HCT116 (cell line): ENCODE measurements around the gene ADPRHL1. TPM values are rescaled to one million over a fixed set of nuclear protein-coding genes. Genes with fewer than 3 reads are reported as not detected.

Source experiments
- ATAC-seq: fragments of 200-7000 bp; cut with Tn5 transposase; 2 replicates; pipeline ENCODE4 v1.9.1; 2020; ENCODE audit warnings: mild to moderate bottlenecking, moderate library complexity
- BruUV-seq: library from RNA; stranded (reverse); fragments of 400-500 nt; replicated peaks from 2 replicates; lab custom pipeline; 2021; lab: Mats Ljungman, UMichigan
- CTCF ChIA-PET: fragments of 300-600 bp; sonication (Branson Sonifier 250); formaldehyde crosslinking; loops from one replicate; lab custom pipeline; 2021; ENCODE audit warnings: antibody characterized with exemption; lab: Charles Lee
- POLR2A ChIA-PET: fragments of 300-600, 350-600 bp; sonication (Branson Sonifier 250); formaldehyde crosslinking; loops from one replicate; lab custom pipeline; 2021; ENCODE audit warnings: antibody characterized with exemption; lab: Charles Lee
- RAD21 ChIA-PET, 2 experiments: fragments of 300-600 bp; sonication (Branson Sonifier 250); formaldehyde crosslinking; loops; one replicate each; lab custom pipeline; 2023; ENCODE audit warnings: low total read pairs in 2 of 2; ENCODE audit not compliant: uncharacterized antibody in 2 of 2, unreplicated experiment in 2 of 2, low non-redundant PET in 1 of 2; lab: Charles Lee
- DNase-seq: peaks from one replicate; pipeline ENCODE4 v3.0.0-alpha.2; 2010; ENCODE audit warnings: low read depth, low spot score
- H2AFZ ChIP-seq: fragments of 200-600 bp; shearing (Covaris generic), sonication (generic); 2 replicates; pipeline ENCODE4 v1.6.1; 2017; ENCODE audit warnings: low read depth, mixed run types, mixed read lengths, antibody characterized with exemption, low read length; ENCODE audit not compliant: poor library complexity, severe bottlenecking
- H3K27ac ChIP-seq: 2 replicates; pipeline ENCODE4 v1.5.1; 2012; ENCODE audit warnings: low read depth, low read length
- H3K27me3 ChIP-seq: fragments of 200-600 bp; sonication (generic); 2 replicates; pipeline ENCODE4 v1.6.1; 2016; ENCODE audit warnings: mixed run types, low read length, mixed read lengths; ENCODE audit not compliant: insufficient read depth
- H3K36me3 ChIP-seq, 2 experiments: fragments of 200-500 bp in 1 of 2; fragments of 200-600 bp in 1 of 2; sonication (Bioruptor generic) in 1 of 2; sonication (generic) in 1 of 2; 2 replicates each; pipeline versions ENCODE4 v1.5.1 to v1.6.1; 2014 to 2016; ENCODE audit warnings: low read length in 2 of 2, inconsistent platforms in 1 of 2, mixed read lengths in 1 of 2, mixed run types in 1 of 2; ENCODE audit not compliant: insufficient read depth in 2 of 2, control insufficient read depth in 1 of 2
- H3K4me1 ChIP-seq, 2 experiments: fragments of 200-600 bp in 1 of 2; sonication (generic) in 1 of 2; 2 replicates each; pipeline versions ENCODE4 v1.5.1 to v1.6.1; 2012 to 2017; ENCODE audit warnings: low read length in 2 of 2, inconsistent platforms in 1 of 2, mild to moderate bottlenecking in 1 of 2, mixed read lengths in 1 of 2, mixed run types in 1 of 2, moderate library complexity in 1 of 2; ENCODE audit not compliant: insufficient read depth in 2 of 2, control insufficient read depth in 1 of 2
- H3K4me2 ChIP-seq: fragments of 200-600 bp; sonication (generic); 2 replicates; pipeline ENCODE4 v1.6.1; 2017; ENCODE audit warnings: mixed run types, low read length, mixed read lengths
- H3K4me3 ChIP-seq, 2 experiments: fragments of 200-600 bp in 1 of 2; sonication (generic) in 1 of 2; replicated peaks in 1 of 2; 2 replicates each; pipeline ENCODE4 v1.5.1; 2011 to 2016; ENCODE audit warnings: low read length in 2 of 2, control low read depth in 1 of 2, low read depth in 1 of 2, mild to moderate bottlenecking in 1 of 2, mixed read lengths in 1 of 2, mixed run types in 1 of 2
- H3K79me2 ChIP-seq: fragments of 200-600 bp; sonication (generic); 2 replicates; pipeline ENCODE4 v1.6.1; 2017; ENCODE audit warnings: mild to moderate bottlenecking, mixed run types, low read length, moderate library complexity, mixed read lengths; ENCODE audit not compliant: insufficient read depth
- H3K9ac ChIP-seq: fragments of 200-600 bp; sonication (generic); 2 replicates; pipeline ENCODE4 v1.6.1; 2016; ENCODE audit warnings: low read length, mixed read lengths
- H3K9me2 ChIP-seq: fragments of 200-600 bp; sonication (generic), shearing (Covaris generic); 2 replicates; pipeline ENCODE4 v1.6.1; 2017; ENCODE audit warnings: mixed run types, mild to moderate bottlenecking, moderate library complexity; ENCODE audit not compliant: insufficient read depth
- H3K9me3 ChIP-seq, 2 experiments: fragments of 200-500 bp in 1 of 2; fragments of 200-600 bp in 1 of 2; sonication (Bioruptor generic) in 1 of 2; sonication (generic) in 1 of 2; 2 replicates each; pipeline ENCODE4 v1.6.1; 2014 to 2017; ENCODE audit warnings: low read length in 2 of 2, mixed read lengths in 2 of 2, inconsistent platforms in 1 of 2, low read depth in 1 of 2, mild to moderate bottlenecking in 1 of 2, mixed run types in 1 of 2, moderate library complexity in 1 of 2; ENCODE audit not compliant: control insufficient read depth in 1 of 2, insufficient read depth in 1 of 2
- H4K20me1 ChIP-seq: fragments of 200-600 bp; sonication (generic), shearing (Covaris generic); 2 replicates; pipeline ENCODE4 v1.6.1; 2017; ENCODE audit warnings: mixed run types, mild to moderate bottlenecking, moderate library complexity; ENCODE audit not compliant: insufficient read depth
- CBX3 ChIP-seq: IDR thresholded peaks from 2 replicates; pipeline ENCODE4 v1.6.1; 2012; ENCODE audit warnings: low read depth
- CTCF ChIP-seq, 3 experiments: fragments of 200-600 bp in 1 of 3; sonication (generic) in 1 of 3; IDR thresholded peaks in 2 of 3; conservative IDR thresholded peaks in 1 of 3; 2 replicates each; pipeline ENCODE4 v1.5.1; 2012 to 2017; ENCODE audit warnings: low read depth in 2 of 3, low read length in 2 of 3, antibody characterized with exemption in 1 of 3, borderline replicate concordance in 1 of 3, control low read depth in 1 of 3, mild to moderate bottlenecking in 1 of 3, mixed read lengths in 1 of 3, mixed run types in 1 of 3, moderate library complexity in 1 of 3; ENCODE audit not compliant: insufficient read depth in 1 of 3
- EGR1 ChIP-seq: IDR thresholded peaks from 2 replicates; pipeline ENCODE4 v1.6.1; 2012; ENCODE audit warnings: low read depth
- EZH2phosphoT487 ChIP-seq: fragments of 200-600 bp; IDR thresholded peaks from 2 replicates; pipeline ENCODE4 v1.6.1; 2018; ENCODE audit warnings: antibody characterized with exemption, borderline replicate concordance
- MAX ChIP-seq: IDR thresholded peaks from 2 replicates; pipeline ENCODE4 v1.6.1; 2012
- REST ChIP-seq: IDR thresholded peaks from 2 replicates; pipeline ENCODE4 v1.6.1; 2012; ENCODE audit warnings: low read depth
- SIN3A ChIP-seq: IDR thresholded peaks from 2 replicates; pipeline ENCODE4 v1.6.1; 2012; ENCODE audit warnings: low read depth
- SRF ChIP-seq: IDR thresholded peaks from 2 replicates; pipeline ENCODE4 v1.6.1; 2012; ENCODE audit warnings: low read depth
- TCF7L2 ChIP-seq: IDR thresholded peaks from 2 replicates; pipeline ENCODE4 v1.7.0; 2011; ENCODE audit warnings: borderline replicate concordance, inconsistent platforms; ENCODE audit not compliant: insufficient read depth, insufficient read length; ENCODE audit errors: extremely low read depth
- ZBTB33 ChIP-seq: IDR thresholded peaks from 2 replicates; pipeline ENCODE4 v1.6.1; 2011; ENCODE audit warnings: mild to moderate bottlenecking, low read length, moderate library complexity; ENCODE audit not compliant: insufficient replicate concordance; ENCODE audit errors: extremely low read depth
- ZFX ChIP-seq: fragments of 450-650 bp; IDR thresholded peaks from 2 replicates; pipeline ENCODE4 v1.6.1; 2017
- intact Hi-C: fragments of 100-400 bp; cut with micrococcal nuclease; formaldehyde crosslinking; loops from 2 replicates; pipeline ENCODE4 v1.10.0; 2022
- total RNA-seq: library from RNA; stranded (reverse); gene quantifications from one replicate; pipeline ENCODE4 v1.2.1, GENCODE V29; 2021; ENCODE audit not compliant: unreplicated experiment

The ADPRHL1 gene
- total RNA-seq, 1 experiment from 2014 or later: 12.6 TPM

- no peak for TF ChIP-seq ZBTB33
- TF ChIP-seq CTCF (IDR thresholded peaks at IDR 0.05 in 2 of 3, conservative IDR thresholded peaks at IDR 0.05 in 1 of 3; ENCODE audit: borderline replicate concordance in 1 of 3, insufficient read depth in 1 of 3, low read depth in 2 of 3, low read length in 2 of 3): no peak
- TF ChIP-seq EZH2phosphoT487: no peak
- no peak for TF ChIP-seq MAX
Observed at GRCh38 chr13:113428871-113429607, 24.2 kb downstream of the ADPRHL1 start (continued).

DNA sequence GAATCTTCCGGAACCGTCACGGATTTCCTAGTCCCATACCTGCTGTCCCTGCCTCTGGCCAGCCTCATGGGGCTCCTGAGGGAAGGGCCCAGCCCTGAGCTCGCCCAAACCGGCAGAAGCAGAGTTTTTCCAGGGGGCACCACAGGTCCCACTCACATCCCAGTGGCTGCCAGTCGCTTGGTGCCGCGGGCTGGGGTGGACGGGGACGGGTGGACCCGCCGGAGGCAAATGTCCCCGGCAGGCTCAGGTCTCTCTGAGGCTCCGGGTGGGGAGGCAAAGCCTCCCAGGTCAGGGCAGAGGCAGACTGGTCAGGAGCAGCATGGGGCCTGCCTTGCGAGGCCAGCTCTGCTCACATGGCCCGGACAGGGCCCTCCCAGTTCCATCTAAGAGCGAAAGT is 24.8 kb downstream of the ADPRHL1 start:
- no peak for ATAC-seq
- Histone ChIP-seq H3K4me1 (no peaks in the 10 kb centered on the region), H2AFZ (no peak overlapping the region), H3K79me2 (no peaks in the 10 kb centered on the region), H3K27me3 (no peaks in the 10 kb centered on the region), H4K20me1 (no peaks in the 10 kb centered on the region), H3K36me3 (no peaks in the 10 kb centered on the region), H3K27ac (no peak overlapping the region), H3K4me3 (no peak overlapping the region), H3K9me2 (no peaks in the 10 kb centered on the region), H3K4me2 (no peak overlapping the region), H3K9me3 (no peaks in the 10 kb centered on the region), H3K9ac (no peak overlapping the region)
- RAD21 ChIA-PET: no interaction called here
- intact Hi-C loops: no loop called here
- CTCF ChIA-PET: no interaction called here
- no peak for DNase-seq
- TF ChIP-seq EGR1 (no peak), SIN3A (no peak), SRF (no peak), TCF7L2 (no peak), CBX3 (no peak), ZFX (no peak), REST (no peak), ZBTB33 (no peak)
- POLR2A ChIA-PET: no interaction called here
- BruUV-seq: no TSS peak
